Astrocyte of the cerebellum (primary cell): ENCODE data around the gene MYZAP.
A peak's percentile ranks its signal among the peaks of the same experiment; 100 is the strongest.

Experiments used
- DNase-seq: peaks from one replicate; pipeline ENCODE4 v3.0.0-alpha.2; 2011; ENCODE audit warnings: low read depth
- H3K4me3 ChIP-seq: 2 replicates; pipeline ENCODE4 v1.5.1; 2011; ENCODE audit warnings: mild to moderate bottlenecking, low read depth, low read length, moderate library complexity
- in situ Hi-C: cut with HindIII; loops from 2 replicates; pipeline ENCODE4 v1.10.0; 2017; ENCODE audit warnings: low sequenced_read_pairs
- TF ChIP-seq, protein P1 (sequence below): IDR thresholded peaks from 2 replicates; pipeline ENCODE4 v1.5.1; 2012; ENCODE audit warnings: low read length, low read depth, moderate library complexity, mild to moderate bottlenecking; ENCODE audit errors: missing control alignments

The MYZAP gene

DNA sequence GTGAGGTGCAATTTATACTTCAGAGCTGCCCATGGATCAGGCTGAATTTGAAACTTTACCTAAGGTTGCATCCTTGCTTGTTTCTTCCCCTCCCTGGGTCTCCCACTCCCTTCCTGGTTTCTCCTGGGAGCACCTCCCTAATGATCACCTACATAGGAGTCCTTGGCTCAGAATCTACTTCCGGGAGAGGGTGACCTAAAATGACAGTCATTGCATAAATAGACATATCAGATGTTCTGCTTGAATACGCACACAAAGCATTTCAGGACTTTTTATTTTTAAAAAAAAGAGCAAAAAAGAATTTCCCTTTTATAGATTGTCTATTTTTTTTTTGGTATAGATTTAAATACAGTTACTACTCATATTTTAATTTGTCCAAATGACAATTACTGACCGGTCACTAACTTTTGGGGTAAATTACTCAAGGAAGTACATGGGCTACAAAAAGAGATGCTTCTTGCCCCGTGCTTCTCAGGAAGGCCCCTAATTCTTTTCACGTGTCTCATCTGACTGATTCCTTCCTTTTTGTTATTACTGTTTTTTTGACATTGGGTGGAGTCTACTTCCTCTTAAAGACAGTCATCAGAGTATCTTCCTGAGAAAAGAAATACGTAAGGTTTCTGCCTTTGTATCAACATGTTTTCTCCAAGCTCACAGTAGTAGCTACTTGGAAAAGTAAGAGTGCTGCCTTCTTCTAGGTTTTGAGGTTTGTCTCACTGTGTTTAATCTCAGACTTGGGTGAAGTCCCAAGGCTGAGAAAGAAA is 4.9 kb upstream of the MYZAP start:
- no peak for DNase-seq
- TF ChIP-seq, protein P1, sequence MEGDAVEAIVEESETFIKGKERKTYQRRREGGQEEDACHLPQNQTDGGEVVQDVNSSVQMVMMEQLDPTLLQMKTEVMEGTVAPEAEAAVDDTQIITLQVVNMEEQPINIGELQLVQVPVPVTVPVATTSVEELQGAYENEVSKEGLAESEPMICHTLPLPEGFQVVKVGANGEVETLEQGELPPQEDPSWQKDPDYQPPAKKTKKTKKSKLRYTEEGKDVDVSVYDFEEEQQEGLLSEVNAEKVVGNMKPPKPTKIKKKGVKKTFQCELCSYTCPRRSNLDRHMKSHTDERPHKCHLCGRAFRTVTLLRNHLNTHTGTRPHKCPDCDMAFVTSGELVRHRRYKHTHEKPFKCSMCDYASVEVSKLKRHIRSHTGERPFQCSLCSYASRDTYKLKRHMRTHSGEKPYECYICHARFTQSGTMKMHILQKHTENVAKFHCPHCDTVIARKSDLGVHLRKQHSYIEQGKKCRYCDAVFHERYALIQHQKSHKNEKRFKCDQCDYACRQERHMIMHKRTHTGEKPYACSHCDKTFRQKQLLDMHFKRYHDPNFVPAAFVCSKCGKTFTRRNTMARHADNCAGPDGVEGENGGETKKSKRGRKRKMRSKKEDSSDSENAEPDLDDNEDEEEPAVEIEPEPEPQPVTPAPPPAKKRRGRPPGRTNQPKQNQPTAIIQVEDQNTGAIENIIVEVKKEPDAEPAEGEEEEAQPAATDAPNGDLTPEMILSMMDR = no peak
- in situ Hi-C loops = no loop called here
- H3K4me3 ChIP-seq = no peak overlapping the region

GRCh38 chr15:57589281-57589680 is 2.4 kb upstream of the MYZAP start:
- no peak for DNase-seq
- in situ Hi-C loops = no loop called here
- TF ChIP-seq, protein P1 = no peak
- H3K4me3 ChIP-seq = no peak overlapping the region

DNA sequence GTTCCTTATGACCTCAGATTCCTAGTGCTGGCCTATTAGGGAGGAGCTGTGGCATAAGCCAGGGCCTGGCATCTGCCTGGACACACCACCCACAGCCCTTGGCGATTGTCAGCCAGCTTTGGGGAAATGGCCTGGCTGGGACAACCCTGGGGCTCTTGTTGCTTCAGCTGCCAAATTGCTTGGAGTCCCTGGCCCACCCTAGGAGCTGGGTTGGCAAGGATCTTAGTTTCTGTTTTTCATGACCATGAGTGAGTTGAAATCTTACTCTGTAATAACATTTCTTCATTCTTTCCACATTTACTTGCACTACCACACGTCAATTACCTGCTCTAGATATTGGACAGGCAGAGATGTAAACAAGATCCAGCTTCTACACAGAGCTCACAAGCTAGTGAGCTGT is 1.9 kb upstream of the MYZAP start:
- in situ Hi-C loops = no loop called here
- DNase-seq = no peak
- TF ChIP-seq, protein P1 = no peak
- H3K4me3 ChIP-seq = no peak overlapping the region

GRCh38 chr15:57591237-57591821 is 375 bp upstream of the MYZAP start:
- no peak for DNase-seq
- TF ChIP-seq, protein P1 = no peak
- peak overlapping the region; percentile 41 for H3K4me3 ChIP-seq
- in situ Hi-C loops = no loop called here

GRCh38 chr15:57592426-57592825 is 722 bp downstream of the MYZAP start:
- H3K4me3 ChIP-seq = no peak overlapping the region
- in situ Hi-C loops = no loop called here
- TF ChIP-seq, protein P1 = no peak
- DNase-seq = no peak

DNA sequence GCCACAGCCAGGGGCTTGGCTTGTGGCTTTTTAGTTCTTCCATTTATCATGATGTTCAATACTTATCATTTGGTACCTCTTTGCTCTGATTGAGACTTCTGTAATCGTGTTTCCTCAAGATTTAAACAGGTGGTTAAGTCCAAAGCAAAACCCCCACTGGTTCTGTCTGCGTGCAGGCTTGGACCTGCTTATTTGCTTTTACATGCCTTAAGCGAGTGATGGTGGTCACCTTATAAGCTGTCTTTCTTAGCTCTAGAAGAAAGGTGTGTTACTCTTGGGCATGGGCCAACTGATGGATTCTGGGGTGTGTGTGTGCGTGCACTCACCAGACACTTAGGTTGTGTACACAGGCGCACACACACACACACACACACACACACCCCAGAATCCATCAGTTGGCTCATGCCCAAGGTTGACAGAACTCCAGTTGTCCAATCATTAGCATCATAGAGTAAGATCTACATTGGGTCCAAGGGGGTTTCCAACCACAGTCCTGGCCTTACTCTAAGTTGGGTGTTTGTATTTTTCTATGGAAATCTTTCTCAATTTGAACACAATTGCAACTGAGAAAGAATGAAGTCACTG is 1.2 kb downstream of the MYZAP start:
- H3K4me3 ChIP-seq = no peak overlapping the region
- DNase-seq = no peak
- TF ChIP-seq, protein P1 = no peak
- in situ Hi-C loops = no loop called here
